Measurements from ENCODE around the gene F10.

Gene F10

GRCh38 chr13:113083402-113084061 lies 39.1 kb upstream of the F10 start:
- Mint-ChIP-seq H3K4me3 (no peak overlapping the region), H3K4me1 (no peaks in the 10 kb centered on the region), H3K27ac (no peak overlapping the region), H3K9me3 (no peaks in the 10 kb centered on the region), H3K36me3 (no peaks in the 10 kb centered on the region)
- DNase-seq (ENCODE audit: low spot score in 2 of 2): no peak
- no peak for ATAC-seq

- no peaks in the 10 kb centered on the region for H3K4me1 Mint-ChIP-seq
- H3K36me3 Mint-ChIP-seq: no peaks in the 10 kb centered on the region
- no peak overlapping the region for H3K4me3 Mint-ChIP-seq
- ATAC-seq (no peak), DNase-seq (ENCODE audit: low spot score in 2 of 2) (no peak)
- H3K9me3 Mint-ChIP-seq: no peaks in the 10 kb centered on the region
- no peak overlapping the region for H3K27ac Mint-ChIP-seq
Measured at GRCh38 chr13:113084094-113084942, 38.3 kb upstream of the F10 start.

- H3K27ac Mint-ChIP-seq: no peak overlapping the region
- H3K9me3 Mint-ChIP-seq: no peaks in the 10 kb centered on the region
- H3K36me3 Mint-ChIP-seq: no peaks in the 10 kb centered on the region
- ATAC-seq: no peak
- no peak overlapping the region for H3K4me3 Mint-ChIP-seq
- DNase-seq (ENCODE audit: low spot score in 2 of 2): no peak
- H3K4me1 Mint-ChIP-seq: no peaks in the 10 kb centered on the region
Measured at GRCh38 chr13:113084943-113085540, 37.6 kb upstream of the F10 start.

GRCh38 chr13:113086031-113086750 lies 36.4 kb upstream of the F10 start:
- no peak for ATAC-seq
- Mint-ChIP-seq H3K9me3 (no peaks in the 10 kb centered on the region), H3K4me1 (no peaks in the 10 kb centered on the region), H3K27ac (no peak overlapping the region), H3K4me3 (no peak overlapping the region), H3K36me3 (no peaks in the 10 kb centered on the region)
- DNase-seq (ENCODE audit: low spot score in 2 of 2): no peak

GRCh38 chr13:113086991-113087922 lies 35.3 kb upstream of the F10 start:
- Mint-ChIP-seq H3K9me3 (no peaks in the 10 kb centered on the region), H3K36me3 (no peaks in the 10 kb centered on the region), H3K27ac (no peak overlapping the region), H3K4me3 (no peak overlapping the region), H3K4me1 (no peaks in the 10 kb centered on the region)
- ATAC-seq: no peak
- DNase-seq (ENCODE audit: low spot score in 2 of 2): no peak

- Mint-ChIP-seq H3K4me1 (no peaks in the 10 kb centered on the region), H3K36me3 (no peaks in the 10 kb centered on the region), H3K4me3 (no peak overlapping the region), H3K27ac (no peak overlapping the region), H3K9me3 (no peaks in the 10 kb centered on the region)
- ATAC-seq (no peak), DNase-seq (ENCODE audit: low spot score in 2 of 2) (no peak)
Measured at GRCh38 chr13:113087923-113088690, 34.5 kb upstream of the F10 start.

- H3K4me3 Mint-ChIP-seq: no peak overlapping the region
- H3K9me3 Mint-ChIP-seq: no peaks in the 10 kb centered on the region
- no peak for ATAC-seq
- H3K27ac Mint-ChIP-seq: no peak overlapping the region
- H3K36me3 Mint-ChIP-seq: no peaks in the 10 kb centered on the region
- DNase-seq (ENCODE audit: low spot score in 2 of 2): no peak
- H3K4me1 Mint-ChIP-seq: no peaks in the 10 kb centered on the region
Measured at GRCh38 chr13:113088691-113089020, 33.9 kb upstream of the F10 start.

GRCh38 chr13:113089693-113090414 lies 32.7 kb upstream of the F10 start:
- Mint-ChIP-seq H3K27ac (no peak overlapping the region), H3K36me3 (no peaks in the 10 kb centered on the region), H3K4me3 (no peak overlapping the region), H3K9me3 (no peaks in the 10 kb centered on the region), H3K4me1 (no peaks in the 10 kb centered on the region)
- ATAC-seq (no peak), DNase-seq (ENCODE audit: low spot score in 2 of 2) (no peak)

GRCh38 chr13:113090415-113090770 lies 32.2 kb upstream of the F10 start:
- Mint-ChIP-seq H3K27ac (no peak overlapping the region), H3K36me3 (no peaks in the 10 kb centered on the region), H3K9me3 (no peaks in the 10 kb centered on the region), H3K4me1 (no peaks in the 10 kb centered on the region), H3K4me3 (no peak overlapping the region)
- DNase-seq (ENCODE audit: low spot score in 2 of 2): no peak
- ATAC-seq: no peak

- Mint-ChIP-seq H3K4me3 (no peak overlapping the region), H3K36me3 (no peaks in the 10 kb centered on the region), H3K9me3 (no peaks in the 10 kb centered on the region), H3K4me1 (no peaks in the 10 kb centered on the region), H3K27ac (no peak overlapping the region)
- DNase-seq (ENCODE audit: low spot score in 2 of 2) (no peak), ATAC-seq (no peak)
Measured at GRCh38 chr13:113090806-113091205, 31.8 kb upstream of the F10 start.

- no peak overlapping the region for H3K27ac Mint-ChIP-seq
- H3K4me1 Mint-ChIP-seq: no peaks in the 10 kb centered on the region
- ATAC-seq: no peak
- DNase-seq (ENCODE audit: low spot score in 2 of 2): no peak
- H3K36me3 Mint-ChIP-seq: no peaks in the 10 kb centered on the region
- no peak overlapping the region for H3K4me3 Mint-ChIP-seq
- no peaks in the 10 kb centered on the region for H3K9me3 Mint-ChIP-seq
Measured at GRCh38 chr13:113091211-113091771, 31.3 kb upstream of the F10 start.

- ATAC-seq (no peak), DNase-seq (ENCODE audit: low spot score in 2 of 2) (no peak)
- no peaks in the 10 kb centered on the region for H3K9me3 Mint-ChIP-seq
- no peaks in the 10 kb centered on the region for H3K36me3 Mint-ChIP-seq
- H3K4me1 Mint-ChIP-seq: no peaks in the 10 kb centered on the region
- H3K27ac Mint-ChIP-seq: no peak overlapping the region
- no peak overlapping the region for H3K4me3 Mint-ChIP-seq
Measured at GRCh38 chr13:113091891-113092775, 30.5 kb upstream of the F10 start.

All from stimulated activated effector memory CD8-positive, alpha-beta T cell treated with anti-CD3 and anti-CD28 coated beads, Interleukin-12 subunit alpha, Interleukin-12 subunit beta, amount 100 ng/mL, for 72 hours (primary cell).